ENCODE measurements around the gene SNRK. TPM values are rescaled to one million over a fixed set of nuclear protein-coding genes. Genes with fewer than 3 reads are reported as not detected.

The SNRK gene
- total RNA-seq, 1 donor from 2014 or later = 29.7 TPM

GRCh38 chr3:43284171-43284570 is 2.2 kb upstream of the SNRK start:
- DNase-seq (ENCODE audit: low read depth) (no peak), FAIRE-seq (no peak)
- TF ChIP-seq CTCF (IDR thresholded peaks at IDR 0.05; ENCODE audit: insufficient read depth, low read length, severe bottlenecking) = no peak
- Histone ChIP-seq H3K36me3 (ENCODE audit: control insufficient read depth, insufficient read depth, low read length) (no peaks in the 10 kb centered on the region), H3K4me3 (ENCODE audit: low read depth, low read length) (no peak overlapping the region), H3K27me3 (ENCODE audit: control insufficient read depth, insufficient read depth, low read length) (no peaks in the 10 kb centered on the region)

- FAIRE-seq = no peak
- no peaks in the 10 kb centered on the region for H3K27me3 ChIP-seq (ENCODE audit: control insufficient read depth, insufficient read depth, low read length)
- H3K4me3 ChIP-seq (ENCODE audit: low read depth, low read length) = no peak overlapping the region
- H3K36me3 ChIP-seq (ENCODE audit: control insufficient read depth, insufficient read depth, low read length) = no peaks in the 10 kb centered on the region
- TF ChIP-seq CTCF (IDR thresholded peaks at IDR 0.05; ENCODE audit: insufficient read depth, low read length, severe bottlenecking) = no peak
- no peak for DNase-seq (ENCODE audit: low read depth)
These were observed 696 bp upstream of the SNRK start for GRCh38 chr3:43285644-43286043.

GRCh38 chr3:43286841-43287499 is 630 bp downstream of the SNRK start:
- peak; percentile 10 for DNase-seq (ENCODE audit: low read depth)

GRCh38 chr3:43287500-43287873 is 1.1 kb downstream of the SNRK start:
- Histone ChIP-seq H3K27me3 (ENCODE audit: control insufficient read depth, insufficient read depth, low read length) (no peaks in the 10 kb centered on the region), H3K4me3 (ENCODE audit: low read depth, low read length) (peak overlapping the region; percentile 47), H3K36me3 (ENCODE audit: control insufficient read depth, insufficient read depth, low read length) (no peaks in the 10 kb centered on the region)
- DNase-seq (ENCODE audit: low read depth) (peak; percentile 22), FAIRE-seq (no peak)
- TF ChIP-seq CTCF (IDR thresholded peaks at IDR 0.05; ENCODE audit: insufficient read depth, low read length, severe bottlenecking) = no peak

More at GRCh38 chr3:43286841-43287499, 630 bp downstream of the SNRK start:
- no peak for FAIRE-seq
- no peaks in the 10 kb centered on the region for H3K36me3 ChIP-seq (ENCODE audit: control insufficient read depth, insufficient read depth, low read length)
- no peak for TF ChIP-seq CTCF (IDR thresholded peaks at IDR 0.05; ENCODE audit: insufficient read depth, low read length, severe bottlenecking)
- peak overlapping the region; percentile 47 for H3K4me3 ChIP-seq (ENCODE audit: low read depth, low read length)
- no peaks in the 10 kb centered on the region for H3K27me3 ChIP-seq (ENCODE audit: control insufficient read depth, insufficient read depth, low read length)

- H3K4me3 ChIP-seq (ENCODE audit: low read depth, low read length) = peak overlapping the region; percentile 9
- no peaks in the 10 kb centered on the region for H3K27me3 ChIP-seq (ENCODE audit: control insufficient read depth, insufficient read depth, low read length)
- TF ChIP-seq CTCF (IDR thresholded peaks at IDR 0.05; ENCODE audit: insufficient read depth, low read length, severe bottlenecking) = no peak
- no peaks in the 10 kb centered on the region for H3K36me3 ChIP-seq (ENCODE audit: control insufficient read depth, insufficient read depth, low read length)
- FAIRE-seq (no peak), DNase-seq (ENCODE audit: low read depth) (peak; percentile 21)
These were observed 2.0 kb downstream of the SNRK start for GRCh38 chr3:43288366-43288765.

- Histone ChIP-seq H3K36me3 (ENCODE audit: control insufficient read depth, insufficient read depth, low read length) (no peaks in the 10 kb centered on the region), H3K4me3 (ENCODE audit: low read depth, low read length) (no peak overlapping the region), H3K27me3 (ENCODE audit: control insufficient read depth, insufficient read depth, low read length) (no peaks in the 10 kb centered on the region)
- TF ChIP-seq CTCF (IDR thresholded peaks at IDR 0.05; ENCODE audit: insufficient read depth, low read length, severe bottlenecking) = no peak
- no peak for DNase-seq (ENCODE audit: low read depth)
- peak; percentile 52 for FAIRE-seq
These were observed 2.5 kb downstream of the SNRK start for GRCh38 chr3:43288850-43289249.

All from bronchial epithelial cell (primary cell).